Stomach (tissue), 4 donors: Measurements from ENCODE around the gene ARL6IP5.

Experiments used
- EP300 ChIP-seq: sonication (generic); formaldehyde crosslinking; IDR thresholded peaks from one replicate; pipeline ENCODE4 v1.6.1; 2017; ENCODE audit warnings: antibody characterized with exemption
- POLR2A ChIP-seq, 4 donors: fragments of 450-650 bp; IDR thresholded peaks; one replicate each; pipeline ENCODE4 v1.6.1; 2016; ENCODE audit warnings: antibody characterized with exemption in 4 of 4, control low read depth in 2 of 4, mild to moderate bottlenecking in 1 of 4, moderate library complexity in 1 of 4

- TF ChIP-seq EP300 (no peak), POLR2A (IDR thresholded peaks at IDR 0.05) (no peak)
Observed at GRCh38 chr3:69107841-69108240, 23.1 kb downstream of the ARL6IP5 start.
